Stimulated activated CD4-positive, alpha-beta T cell treated with anti-CD3 and anti-CD28 coated beads, Interleukin-15, amount 100 ng/mL, for 48 hours (primary cell): ENCODE results near the gene NCK2.

ENCODE experiments used
- DNase-seq, 2 donors: peaks; one replicate each; pipeline ENCODE4 v3.0.0-alpha.2; 2020; ENCODE audit warnings: low read depth in 2 of 2

NCK2 gene

GRCh38 chr2:105872830-105873229, 128.1 kb downstream of the NCK2 start:
- DNase-seq, result no peak

DNA sequence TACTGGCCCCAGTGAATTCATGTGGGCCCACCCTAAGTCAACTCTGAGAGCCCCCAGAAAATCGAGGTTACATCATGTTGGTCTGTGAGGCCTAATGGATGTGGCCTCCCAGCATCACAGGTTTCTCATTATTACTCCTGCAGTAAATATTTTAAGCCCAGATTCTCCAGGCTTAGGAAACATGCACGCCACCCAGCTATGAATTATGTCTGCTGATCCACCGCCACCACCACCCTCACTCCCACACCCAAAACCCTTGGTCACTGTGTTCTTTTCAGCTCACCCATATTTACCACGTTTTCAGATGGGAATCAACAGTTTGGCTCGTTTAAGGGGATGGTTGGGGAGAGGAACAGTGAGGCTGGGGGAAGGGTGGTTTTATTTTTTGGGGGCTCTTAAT, 128.6 kb downstream of the NCK2 start:
- no peak for DNase-seq

GRCh38 chr2:105873721-105874120, 129.0 kb downstream of the NCK2 start:
- peak; percentile 52 to 61 for DNase-seq

- DNase-seq, result no peak
Measured at GRCh38 chr2:105874466-105874865, 129.8 kb downstream of the NCK2 start.

DNA sequence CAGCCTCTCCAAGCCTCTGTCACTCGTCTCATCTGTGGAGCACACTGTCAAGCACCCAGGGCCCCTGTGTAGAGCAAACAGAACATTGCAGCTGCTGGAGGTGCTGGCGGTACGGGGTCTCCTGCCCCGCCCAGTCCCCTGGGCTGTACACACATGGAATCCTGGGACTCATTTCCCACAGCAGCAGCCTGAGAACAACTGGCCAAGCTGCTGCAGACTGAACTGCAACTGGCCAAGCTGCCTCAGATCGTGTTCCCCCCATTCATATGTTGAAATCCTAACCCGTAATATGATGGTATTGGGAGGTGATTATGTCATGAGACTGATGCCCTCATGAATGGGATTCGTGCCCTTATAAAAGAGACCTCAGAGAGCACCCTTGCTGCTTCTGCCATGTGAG, 130.5 kb downstream of the NCK2 start:
- no peak for DNase-seq

GRCh38 chr2:105876191-105876590, 131.5 kb downstream of the NCK2 start:
- DNase-seq, result no peak

- DNase-seq, result no peak
Measured at GRCh38 chr2:105877945-105878344, 133.2 kb downstream of the NCK2 start.

GRCh38 chr2:105879106-105879802, 134.5 kb downstream of the NCK2 start:
- no peak for DNase-seq

DNA sequence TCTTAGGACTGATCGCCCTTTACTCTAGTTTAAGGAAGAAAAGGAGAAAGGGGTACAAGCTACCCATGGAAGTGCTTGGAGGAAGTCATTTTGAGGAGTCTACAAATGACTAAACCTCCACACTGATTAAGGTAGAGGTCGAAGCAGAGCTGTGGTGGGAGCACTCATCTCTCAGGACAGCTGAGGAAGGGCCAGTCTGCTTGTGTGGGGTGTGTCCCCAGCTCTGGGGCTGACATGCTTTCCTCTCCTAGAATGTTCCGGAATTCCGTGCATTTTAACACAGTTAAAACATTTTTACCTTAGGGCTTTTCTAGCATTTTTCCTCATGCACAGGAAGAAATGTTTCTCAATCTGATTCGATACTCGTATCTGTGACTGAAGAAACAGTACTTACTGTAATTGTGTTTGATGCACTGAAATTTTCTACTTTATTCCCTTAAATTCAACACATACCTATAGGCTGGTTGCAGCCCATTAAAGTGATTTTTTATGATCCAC, 135.1 kb downstream of the NCK2 start:
- DNase-seq, result no peak

GRCh38 chr2:105880637-105881036, 135.9 kb downstream of the NCK2 start:
- no peak for DNase-seq

DNA sequence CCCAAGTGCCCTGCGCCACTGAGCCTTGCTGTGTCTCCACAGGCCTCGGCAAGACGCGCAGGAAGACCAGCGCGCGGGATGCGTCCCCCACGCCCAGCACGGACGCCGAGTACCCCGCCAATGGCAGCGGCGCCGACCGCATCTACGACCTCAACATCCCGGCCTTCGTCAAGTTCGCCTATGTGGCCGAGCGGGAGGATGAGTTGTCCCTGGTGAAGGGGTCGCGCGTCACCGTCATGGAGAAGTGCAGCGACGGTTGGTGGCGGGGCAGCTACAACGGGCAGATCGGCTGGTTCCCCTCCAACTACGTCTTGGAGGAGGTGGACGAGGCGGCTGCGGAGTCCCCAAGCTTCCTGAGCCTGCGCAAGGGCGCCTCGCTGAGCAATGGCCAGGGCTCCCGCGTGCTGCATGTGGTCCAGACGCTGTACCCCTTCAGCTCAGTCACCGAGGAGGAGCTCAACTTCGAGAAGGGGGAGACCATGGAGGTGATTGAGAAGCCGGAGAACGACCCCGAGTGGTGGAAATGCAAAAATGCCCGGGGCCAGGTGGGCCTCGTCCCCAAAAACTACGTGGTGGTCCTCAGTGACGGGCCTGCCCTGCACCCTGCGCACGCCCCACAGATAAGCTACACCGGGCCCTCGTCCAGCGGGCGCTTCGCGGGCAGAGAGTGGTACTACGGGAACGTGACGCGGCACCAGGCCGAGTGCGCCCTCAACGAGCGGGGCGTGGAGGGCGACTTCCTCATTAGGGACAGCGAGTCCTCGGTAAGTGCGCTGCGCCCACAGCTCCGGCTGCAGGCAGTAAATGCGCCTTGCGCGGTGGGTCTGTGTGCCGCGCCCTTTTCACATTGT, 136.8 kb downstream of the NCK2 start:
- DNase-seq, result no peak

DNA sequence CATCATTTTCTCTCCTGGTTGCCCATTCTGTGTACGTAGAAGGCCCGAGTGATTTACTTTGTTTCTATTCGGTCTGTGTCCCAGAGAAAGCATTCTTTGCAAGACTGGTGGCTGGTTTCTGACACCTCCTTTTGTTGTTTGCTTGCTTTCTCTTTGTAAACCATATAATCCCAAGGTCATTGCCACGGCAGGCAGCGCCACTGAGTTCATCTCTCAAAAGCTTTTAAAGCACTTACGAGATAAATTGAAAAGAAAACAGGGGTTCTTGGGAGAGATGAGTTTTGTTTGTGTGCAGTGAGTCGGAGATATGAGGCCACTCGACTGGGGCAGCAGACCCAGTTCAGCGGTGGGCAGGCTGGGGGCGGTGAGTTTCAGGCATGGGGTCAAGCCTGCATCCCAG, 137.6 kb downstream of the NCK2 start:
- DNase-seq, result no peak

- DNase-seq, result no peak
Measured at GRCh38 chr2:105882920-105883435, 138.3 kb downstream of the NCK2 start.

GRCh38 chr2:105883911-105884694, 139.4 kb downstream of the NCK2 start:
- DNase-seq, result no peak

GRCh38 chr2:105885456-105885855, 140.7 kb downstream of the NCK2 start:
- no peak for DNase-seq

GRCh38 chr2:105886029-105886454, 141.3 kb downstream of the NCK2 start:
- DNase-seq, result no peak

GRCh38 chr2:105886687-105887086, 142.0 kb downstream of the NCK2 start:
- DNase-seq, result no peak

GRCh38 chr2:105887256-105887655, 142.5 kb downstream of the NCK2 start:
- no peak for DNase-seq

DNA sequence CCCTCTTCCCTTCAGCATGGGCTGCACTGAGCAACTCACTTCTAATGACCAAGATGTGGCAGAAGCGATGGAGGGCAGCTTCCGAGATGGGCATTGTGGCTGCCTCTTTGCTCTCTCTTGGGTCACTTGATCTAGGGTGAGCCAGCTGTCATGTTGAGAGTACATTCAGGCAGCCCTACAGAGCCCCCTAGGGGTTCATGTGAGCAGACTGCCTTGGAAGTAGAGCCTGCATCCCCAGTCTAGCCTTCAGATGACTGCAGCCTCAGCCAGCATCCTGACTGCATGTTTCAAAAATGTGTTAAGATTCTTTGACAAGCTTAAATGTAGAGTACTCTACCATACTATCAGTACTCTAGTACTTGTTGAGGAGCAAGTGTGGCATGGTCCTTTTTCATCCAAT, 143.9 kb downstream of the NCK2 start:
- peak; percentile 21 to 24 for DNase-seq

DNA sequence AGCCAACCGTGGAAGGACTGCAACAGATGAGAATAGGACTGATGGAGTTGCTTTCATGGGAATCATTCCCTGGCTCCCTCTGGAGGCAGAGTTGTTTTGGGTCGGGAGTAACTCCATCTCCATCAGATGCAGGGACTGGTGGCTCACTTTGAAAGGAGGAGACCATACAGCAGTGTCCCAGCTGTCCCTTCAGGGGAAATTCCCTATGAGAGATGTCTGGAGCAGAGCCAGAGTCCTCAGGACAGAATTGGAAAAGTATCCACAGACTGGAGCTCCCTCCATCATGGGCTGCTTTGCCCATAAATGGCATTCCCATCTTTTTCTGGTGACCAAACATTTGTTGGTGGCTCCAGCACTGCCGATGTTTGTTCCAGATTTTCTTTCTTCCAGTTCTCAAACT, 144.3 kb downstream of the NCK2 start:
- no peak for DNase-seq

DNA sequence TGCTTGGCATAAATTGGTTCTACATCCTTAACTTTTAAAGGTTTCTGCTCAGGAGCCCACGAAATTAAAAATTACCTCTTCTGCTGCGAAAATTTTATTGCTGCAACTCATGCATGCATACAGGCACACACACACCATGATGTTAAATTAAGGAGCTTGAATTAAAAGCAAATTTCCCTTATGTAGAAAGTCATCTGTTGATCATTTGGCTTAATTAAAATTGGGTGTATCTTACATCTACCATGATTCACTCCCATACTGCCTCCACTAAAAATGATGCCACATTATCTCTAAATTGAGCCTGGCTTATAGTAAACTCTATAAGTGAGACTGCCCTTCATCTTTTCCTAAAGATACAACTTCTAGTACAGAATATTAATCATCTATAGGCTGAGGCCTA, 145.4 kb downstream of the NCK2 start:
- no peak for DNase-seq

- DNase-seq, result no peak
Measured at GRCh38 chr2:105890856-105891255, 146.1 kb downstream of the NCK2 start.
